Natural killer cell treated with Interleukin-12 subunit alpha and Interleukin-12 subunit beta and Interleukin-15 and Interleukin-18, amount 100 ng/mL, for 72 hours (primary cell): ENCODE results near the gene SYT13. TPM values are rescaled to one million over a fixed set of nuclear protein-coding genes. Genes with fewer than 3 reads are reported as not detected.
"Not testable (repeated sequence)": the region's sequence is repeated elsewhere in the genome, so short reads cannot be mapped to it uniquely, and the experiment has no call there.

ENCODE experiments used
- ATAC-seq, 2 donors: fragments of 150-1000 bp; cut with Tn5 transposase in 1 of 2; sonication (Bioruptor Pico), chemical (Tn5 transposase) in 1 of 2; 2 replicates each; pipeline ENCODE4 v1.10.0; 2021
- DNase-seq: peaks from one replicate; pipeline ENCODE4 v3.0.0; 2022; ENCODE audit warnings: low spot score
- H3K27ac Mint-ChIP-seq, 2 donors: 1 replicate in 1 of 2; 2 replicates in 1 of 2; pipeline ENCODE4 v1.8.0; 2022; ENCODE audit warnings: mixed read lengths in 2 of 2, mild to moderate bottlenecking in 1 of 2, moderate library complexity in 1 of 2
- H3K27me3 Mint-ChIP-seq, 2 donors: 1 replicate in 1 of 2; 2 replicates in 1 of 2; pipeline ENCODE4 v1.8.0; 2022; ENCODE audit warnings: mixed read lengths in 2 of 2
- H3K36me3 Mint-ChIP-seq: one replicate; pipeline ENCODE4 v1.8.0; 2022; ENCODE audit warnings: mixed read lengths
- H3K4me1 Mint-ChIP-seq, 2 donors: 1 replicate in 1 of 2; 2 replicates in 1 of 2; pipeline ENCODE4 v1.8.0; 2022; ENCODE audit warnings: low read depth in 2 of 2, mixed read lengths in 2 of 2, mild to moderate bottlenecking in 1 of 2
- H3K4me3 Mint-ChIP-seq: one replicate; pipeline ENCODE4 v1.8.0; 2022; ENCODE audit warnings: mixed read lengths
- H3K9me3 Mint-ChIP-seq: 2 replicates; pipeline ENCODE4 v1.8.0; 2022; ENCODE audit warnings: mixed read lengths
- total RNA-seq, 2 donors: library from RNA; stranded (reverse); gene quantifications; one replicate each; pipeline ENCODE4 v1.2.3, GENCODE V29; 2022

SYT13 gene
- total RNA-seq, 2 donors from 2014 or later: not detected

- H3K27me3 Mint-ChIP-seq: peaks cover 21 to 28% of the 10 kb centered on the region in 2 donors
- DNase-seq: no peak
- no peak overlapping the region for H3K27ac Mint-ChIP-seq
- H3K36me3 Mint-ChIP-seq: no peaks in the 10 kb centered on the region
- H3K4me3 Mint-ChIP-seq: no peak overlapping the region
- H3K9me3 Mint-ChIP-seq: no peaks in the 10 kb centered on the region
- no peaks in the 10 kb centered on the region for H3K4me1 Mint-ChIP-seq
- ATAC-seq: no peak
Observed at GRCh38 chr11:45259592-45259991, 26.5 kb downstream of the SYT13 start.

GRCh38 chr11:45258982-45259530, 27.1 kb downstream of the SYT13 start:
- Mint-ChIP-seq H3K27me3 (peaks cover 17 to 25% of the 10 kb centered on the region in 2 donors), H3K27ac (no peak overlapping the region), H3K9me3 (no peaks in the 10 kb centered on the region), H3K4me1 (no peaks in the 10 kb centered on the region), H3K36me3 (no peaks in the 10 kb centered on the region), H3K4me3 (no peak overlapping the region)
- DNase-seq: no peak
- ATAC-seq: no peak

GRCh38 chr11:45254070-45254469, 32.1 kb downstream of the SYT13 start:
- DNase-seq (no peak), ATAC-seq (no peak)
- Mint-ChIP-seq H3K27ac (no peak overlapping the region), H3K36me3 (no peaks in the 10 kb centered on the region), H3K27me3 (peaks cover 18 to 23% of the 10 kb centered on the region in 2 donors), H3K9me3 (no peaks in the 10 kb centered on the region), H3K4me3 (no peak overlapping the region), H3K4me1 (no peaks in the 10 kb centered on the region)

GRCh38 chr11:45253640-45254039, 32.5 kb downstream of the SYT13 start:
- H3K9me3 Mint-ChIP-seq: no peaks in the 10 kb centered on the region
- no peak for DNase-seq
- no peak overlapping the region for H3K4me3 Mint-ChIP-seq
- no peak for ATAC-seq
- no peaks in the 10 kb centered on the region for H3K4me1 Mint-ChIP-seq
- peaks cover 18 to 24% of the 10 kb centered on the region in 2 donors for H3K27me3 Mint-ChIP-seq
- no peak overlapping the region for H3K27ac Mint-ChIP-seq
- no peaks in the 10 kb centered on the region for H3K36me3 Mint-ChIP-seq

- Mint-ChIP-seq H3K27ac (no peak overlapping the region), H3K4me1 (no peaks in the 10 kb centered on the region), H3K9me3 (no peaks in the 10 kb centered on the region), H3K27me3 (peaks cover 17 to 18% of the 10 kb centered on the region in 2 donors), H3K36me3 (no peaks in the 10 kb centered on the region), H3K4me3 (no peak overlapping the region)
- DNase-seq (no peak), ATAC-seq (no peak)
Observed at GRCh38 chr11:45252877-45253276, 33.3 kb downstream of the SYT13 start.

- H3K36me3 Mint-ChIP-seq: no peaks in the 10 kb centered on the region
- H3K27me3 Mint-ChIP-seq: peaks cover 17 to 18% of the 10 kb centered on the region in 2 donors
- H3K9me3 Mint-ChIP-seq: no peaks in the 10 kb centered on the region
- no peak overlapping the region for H3K27ac Mint-ChIP-seq
- peak in 1 of 2 donors; percentile 64 for ATAC-seq
- H3K4me3 Mint-ChIP-seq: no peak overlapping the region
- H3K4me1 Mint-ChIP-seq: no peaks in the 10 kb centered on the region
- DNase-seq: no peak
Observed at GRCh38 chr11:45252134-45252856, 33.8 kb downstream of the SYT13 start.

- H3K36me3 Mint-ChIP-seq: no peaks in the 10 kb centered on the region
- no peak for ATAC-seq
- H3K4me3 Mint-ChIP-seq: no peak overlapping the region
- no peaks in the 10 kb centered on the region for H3K4me1 Mint-ChIP-seq
- H3K9me3 Mint-ChIP-seq: no peaks in the 10 kb centered on the region
- DNase-seq: no peak
- peaks cover 6 to 11% of the 10 kb centered on the region in 2 donors for H3K27me3 Mint-ChIP-seq
- no peak overlapping the region for H3K27ac Mint-ChIP-seq
Observed at GRCh38 chr11:45250035-45250718, 36.0 kb downstream of the SYT13 start.

GRCh38 chr11:45249372-45249771, 36.8 kb downstream of the SYT13 start:
- H3K4me3 Mint-ChIP-seq, H3K9me3 Mint-ChIP-seq, ATAC-seq: not testable (repeated sequence)

GRCh38 chr11:45248501-45249011, 37.6 kb downstream of the SYT13 start:
- no peak for ATAC-seq
- no peak overlapping the region for H3K4me3 Mint-ChIP-seq
- H3K27me3 Mint-ChIP-seq: peaks cover 6 to 11% of the 10 kb centered on the region in 2 donors
- H3K9me3 Mint-ChIP-seq: no peaks in the 10 kb centered on the region
- H3K27ac Mint-ChIP-seq: no peak overlapping the region
- DNase-seq: no peak
- no peaks in the 10 kb centered on the region for H3K4me1 Mint-ChIP-seq
- no peaks in the 10 kb centered on the region for H3K36me3 Mint-ChIP-seq

More at GRCh38 chr11:45249372-45249771, 36.8 kb downstream of the SYT13 start:
- peaks cover 6 to 11% of the 10 kb centered on the region in 2 donors for H3K27me3 Mint-ChIP-seq
- H3K36me3 Mint-ChIP-seq, DNase-seq, H3K4me1 Mint-ChIP-seq, H3K27ac Mint-ChIP-seq: not testable (repeated sequence)

GRCh38 chr11:45247433-45247832, 38.7 kb downstream of the SYT13 start:
- no peak overlapping the region for H3K27ac Mint-ChIP-seq
- H3K4me1 Mint-ChIP-seq: no peaks in the 10 kb centered on the region
- H3K36me3 Mint-ChIP-seq: no peaks in the 10 kb centered on the region
- peaks cover 6 to 11% of the 10 kb centered on the region in 2 donors for H3K27me3 Mint-ChIP-seq
- ATAC-seq (no peak), DNase-seq (no peak)
- no peaks in the 10 kb centered on the region for H3K9me3 Mint-ChIP-seq
- no peak overlapping the region for H3K4me3 Mint-ChIP-seq

GRCh38 chr11:45246241-45246640, 39.9 kb downstream of the SYT13 start:
- no peak overlapping the region for H3K27ac Mint-ChIP-seq
- no peaks in the 10 kb centered on the region for H3K36me3 Mint-ChIP-seq
- DNase-seq: no peak
- H3K9me3 Mint-ChIP-seq: no peaks in the 10 kb centered on the region
- peaks cover 6 to 8% of the 10 kb centered on the region in 2 donors for H3K27me3 Mint-ChIP-seq
- no peaks in the 10 kb centered on the region for H3K4me1 Mint-ChIP-seq
- no peak for ATAC-seq
- H3K4me3 Mint-ChIP-seq: no peak overlapping the region

GRCh38 chr11:45245218-45246045, 40.7 kb downstream of the SYT13 start:
- Mint-ChIP-seq H3K4me3 (no peak overlapping the region), H3K27me3 (peaks cover 6 to 8% of the 10 kb centered on the region in 2 donors), H3K27ac (no peak overlapping the region), H3K9me3 (no peaks in the 10 kb centered on the region), H3K36me3 (no peaks in the 10 kb centered on the region), H3K4me1 (no peaks in the 10 kb centered on the region)
- DNase-seq (no peak), ATAC-seq (no peak)

GRCh38 chr11:45243967-45244366, 42.2 kb downstream of the SYT13 start:
- no peak for DNase-seq
- no peak overlapping the region for H3K4me3 Mint-ChIP-seq
- ATAC-seq: peak; percentile 20 to 26
- no peak overlapping the region for H3K27ac Mint-ChIP-seq
- no peaks in the 10 kb centered on the region for H3K36me3 Mint-ChIP-seq
- peaks cover under 1 to 8% of the 10 kb centered on the region in 2 donors for H3K27me3 Mint-ChIP-seq
- no peaks in the 10 kb centered on the region for H3K4me1 Mint-ChIP-seq
- no peaks in the 10 kb centered on the region for H3K9me3 Mint-ChIP-seq
